Adipocyte (in vitro differentiated cells): ENCODE results near the gene RUSF1.

Experiments used
- DNase-seq: peaks from one replicate; pipeline ENCODE4 v3.0.0-alpha.2; 2015; ENCODE audit warnings: low read depth
- H3K27me3 ChIP-seq: replicated peaks from 2 replicates; pipeline ENCODE4 v1.7.0; 2013; ENCODE audit warnings: mild to moderate bottlenecking, low read length, moderate library complexity; ENCODE audit not compliant: control insufficient read depth, insufficient read depth
- H3K36me3 ChIP-seq: 2 replicates; pipeline ENCODE4 v1.7.0; 2013; ENCODE audit warnings: low read length, mild to moderate bottlenecking, moderate library complexity; ENCODE audit not compliant: control insufficient read depth, insufficient read depth, severe bottlenecking
- H3K4me1 ChIP-seq: 2 replicates; pipeline ENCODE4 v1.7.0; 2013; ENCODE audit warnings: mild to moderate bottlenecking, low read length, moderate library complexity; ENCODE audit not compliant: control insufficient read depth, insufficient read depth
- H3K4me3 ChIP-seq: 2 replicates; pipeline ENCODE4 v1.7.0; 2013; ENCODE audit warnings: mild to moderate bottlenecking, low read length, moderate library complexity
- H3K9ac ChIP-seq: 2 replicates; pipeline ENCODE4 v1.7.0; 2013; ENCODE audit warnings: mild to moderate bottlenecking, low read length, moderate library complexity
- H3K9me3 ChIP-seq: 2 replicates; pipeline ENCODE4 v1.7.0; 2013; ENCODE audit warnings: mild to moderate bottlenecking, low read length, moderate library complexity; ENCODE audit not compliant: control insufficient read depth

The RUSF1 gene

DNA sequence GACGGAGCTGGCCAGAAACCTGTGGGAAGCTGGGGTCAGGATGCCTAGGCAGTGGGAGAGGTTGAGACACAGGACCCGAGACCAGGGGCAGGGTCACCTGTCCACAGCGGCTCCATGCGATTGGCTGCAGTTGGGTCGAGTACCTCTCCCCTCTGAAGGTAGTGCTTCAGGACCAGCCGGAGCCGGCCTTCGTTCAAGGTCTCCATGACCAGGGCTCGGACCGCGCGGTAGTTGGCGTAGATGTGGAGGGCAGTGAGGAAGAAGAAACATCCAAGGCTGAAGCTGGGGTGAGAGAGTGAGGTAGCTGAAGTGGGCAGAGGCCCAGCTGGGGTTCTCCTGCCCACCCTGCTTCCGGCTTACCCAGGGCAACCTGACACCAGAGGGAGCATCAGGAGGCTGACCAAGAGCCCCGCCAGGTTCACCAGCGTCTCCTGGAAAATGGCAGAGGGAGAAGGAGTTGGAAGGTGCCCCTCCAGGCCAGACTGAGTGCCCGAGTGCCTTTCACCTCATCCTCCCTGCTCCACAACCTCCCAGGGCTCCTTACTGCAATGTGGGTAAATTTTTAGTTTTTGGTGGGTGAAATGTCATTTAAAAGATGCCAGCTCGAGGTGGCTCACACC, 14.6 kb downstream of the RUSF1 start:
- Histone ChIP-seq H3K36me3 (peaks cover 69% of the 10 kb centered on the region), H3K9me3 (no peaks in the 10 kb centered on the region), H3K4me3 (no peak overlapping the region), H3K4me1 (peaks cover 1% of the 10 kb centered on the region), H3K27me3 (no peaks in the 10 kb centered on the region), H3K9ac (no peak overlapping the region)
- no peak for DNase-seq

- H3K4me3 ChIP-seq, result no peak overlapping the region
- H3K9me3 ChIP-seq, result no peaks in the 10 kb centered on the region
- no peak for DNase-seq
- no peak overlapping the region for H3K9ac ChIP-seq
- peaks cover 54% of the 10 kb centered on the region for H3K36me3 ChIP-seq
- H3K4me1 ChIP-seq, result peaks cover 13% of the 10 kb centered on the region
- peaks cover 11% of the 10 kb centered on the region for H3K27me3 ChIP-seq
Measured at GRCh38 chr16:31491778-31492418, 16.3 kb downstream of the RUSF1 start.

DNA sequence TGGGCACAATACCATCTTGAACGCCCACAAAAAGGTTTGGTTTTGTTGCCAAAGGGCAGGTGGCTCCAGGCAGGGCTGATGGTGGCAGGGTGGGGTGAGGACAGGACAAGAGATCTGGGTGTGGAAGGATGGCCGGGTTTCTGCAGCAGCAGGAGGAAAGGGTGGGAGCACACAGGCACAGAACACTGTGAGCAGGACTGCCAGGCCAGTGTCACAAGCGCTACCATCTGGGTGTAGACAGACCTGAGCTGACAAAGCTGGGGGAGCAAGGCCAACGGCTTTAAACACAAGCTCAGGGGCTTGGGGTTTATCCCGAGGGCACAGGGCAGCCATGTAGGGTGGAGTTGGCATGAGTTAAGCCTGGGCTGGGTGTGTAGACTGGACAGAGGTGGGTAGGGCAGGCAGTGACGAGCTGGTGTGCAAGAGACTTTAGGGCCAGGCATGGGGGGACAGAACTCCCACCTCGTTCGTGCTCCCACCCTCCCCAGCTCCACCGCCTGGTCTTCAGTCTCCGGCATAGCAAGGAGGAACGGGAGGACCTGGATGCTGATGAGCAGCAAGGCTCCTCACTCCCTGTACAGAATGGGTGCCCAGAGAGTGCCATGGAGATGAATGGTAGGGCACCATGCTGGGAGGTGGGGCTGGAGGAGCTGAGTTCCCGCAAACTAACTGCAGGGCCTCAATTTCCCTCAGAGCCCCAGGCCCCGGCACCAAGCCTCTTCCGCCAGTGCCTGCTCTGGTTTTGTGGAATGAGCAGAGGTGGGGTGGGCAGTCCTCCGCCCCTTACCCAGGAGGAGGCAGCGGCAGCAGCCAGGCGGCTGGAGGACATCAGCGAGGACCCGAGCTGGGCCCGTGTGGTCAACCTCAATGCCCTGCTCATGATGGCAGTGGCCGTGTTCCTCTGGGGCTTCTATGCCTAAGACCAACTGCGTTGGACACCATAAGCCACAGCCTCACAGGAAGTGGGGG, 18.3 kb downstream of the RUSF1 start:
- Histone ChIP-seq H3K9me3 (no peaks in the 10 kb centered on the region), H3K9ac (no peak overlapping the region), H3K36me3 (peaks cover 34% of the 10 kb centered on the region), H3K4me3 (no peak overlapping the region), H3K4me1 (peaks cover 13% of the 10 kb centered on the region), H3K27me3 (peaks cover 26% of the 10 kb centered on the region)
- DNase-seq, result no peak

DNA sequence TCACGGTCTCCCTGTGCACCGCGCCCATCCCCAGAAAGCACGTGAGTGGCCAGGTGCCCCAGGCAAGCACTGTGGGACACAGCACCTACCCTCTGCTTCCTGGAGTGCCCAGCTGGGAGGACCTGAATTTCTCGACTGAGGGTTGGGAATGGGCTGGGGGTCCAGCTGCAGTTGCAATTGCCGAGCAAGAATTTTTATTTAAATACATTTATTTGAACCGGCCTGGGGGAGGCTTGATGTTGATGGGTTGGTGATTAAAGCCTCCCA, 19.0 kb downstream of the RUSF1 start:
- Histone ChIP-seq H3K9ac (no peak overlapping the region), H3K9me3 (no peaks in the 10 kb centered on the region), H3K4me1 (peaks cover 13% of the 10 kb centered on the region), H3K4me3 (no peak overlapping the region), H3K27me3 (peaks cover 29% of the 10 kb centered on the region), H3K36me3 (peaks cover 34% of the 10 kb centered on the region)
- no peak for DNase-seq

- peak overlapping the region; percentile 78 for H3K4me3 ChIP-seq
- H3K9me3 ChIP-seq, result no peaks in the 10 kb centered on the region
- peaks cover 29% of the 10 kb centered on the region for H3K27me3 ChIP-seq
- peak overlapping the region; percentile 20 for H3K9ac ChIP-seq
- DNase-seq, result peak; percentile 22
- peaks cover 29% of the 10 kb centered on the region for H3K36me3 ChIP-seq
- H3K4me1 ChIP-seq, result peaks cover 13% of the 10 kb centered on the region
Measured at GRCh38 chr16:31488468-31489297, 19.5 kb downstream of the RUSF1 start.

DNA sequence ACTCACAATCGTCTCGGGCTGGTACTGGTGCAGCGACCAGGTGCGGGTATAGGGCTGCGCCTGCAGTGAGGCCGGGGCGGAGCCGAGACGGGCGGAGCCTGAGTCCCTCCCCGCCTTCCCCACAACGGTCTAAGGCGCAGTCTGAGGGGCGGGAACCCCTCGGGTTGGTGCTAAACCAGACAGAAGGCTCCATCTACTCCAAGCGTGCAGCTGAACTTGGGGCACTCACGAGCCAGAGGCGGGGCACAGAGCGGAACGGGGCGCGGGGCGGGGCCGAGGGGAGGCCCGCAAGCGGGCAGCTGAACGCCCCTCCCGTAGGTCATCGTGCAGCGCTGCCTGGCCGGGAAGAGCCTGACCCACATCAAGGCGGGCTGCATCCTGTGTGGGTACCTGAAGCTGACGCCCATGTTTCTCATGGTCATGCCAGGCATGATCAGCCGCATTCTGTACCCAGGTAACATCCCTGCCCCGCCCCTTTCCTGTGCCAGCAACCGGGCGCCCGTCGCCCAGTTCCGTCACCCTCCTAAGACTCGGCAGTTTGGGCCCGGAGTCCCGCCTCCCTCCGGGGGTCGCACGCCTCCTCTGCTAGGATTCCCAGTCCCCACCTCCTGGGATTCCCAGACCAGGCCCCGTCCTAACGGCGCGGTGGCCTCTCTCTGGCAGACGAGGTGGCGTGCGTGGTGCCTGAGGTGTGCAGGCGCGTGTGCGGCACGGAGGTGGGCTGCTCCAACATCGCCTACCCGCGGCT, 20.3 kb downstream of the RUSF1 start:
- Histone ChIP-seq H3K27me3 (peaks cover 32% of the 10 kb centered on the region), H3K4me3 (peak overlapping the region; percentile 78), H3K4me1 (peaks cover 13% of the 10 kb centered on the region), H3K9me3 (no peaks in the 10 kb centered on the region), H3K36me3 (peaks cover 22% of the 10 kb centered on the region), H3K9ac (peak overlapping the region; percentile 20)
- peak; percentile 56 for DNase-seq

GRCh38 chr16:31487071-31487719, 21.0 kb downstream of the RUSF1 start:
- no peaks in the 10 kb centered on the region for H3K9me3 ChIP-seq
- DNase-seq, result no peak
- peaks cover 33% of the 10 kb centered on the region for H3K27me3 ChIP-seq
- H3K4me3 ChIP-seq, result peak overlapping the region; percentile 78
- H3K4me1 ChIP-seq, result peaks cover 13% of the 10 kb centered on the region
- H3K9ac ChIP-seq, result no peak overlapping the region
- H3K36me3 ChIP-seq, result peaks cover 16% of the 10 kb centered on the region

- no peak overlapping the region for H3K9ac ChIP-seq
- H3K36me3 ChIP-seq, result peaks cover 10% of the 10 kb centered on the region
- H3K4me3 ChIP-seq, result no peak overlapping the region
- H3K27me3 ChIP-seq, result peaks cover 36% of the 10 kb centered on the region
- H3K4me1 ChIP-seq, result peaks cover 13% of the 10 kb centered on the region
- no peaks in the 10 kb centered on the region for H3K9me3 ChIP-seq
- no peak for DNase-seq
Measured at GRCh38 chr16:31486045-31486444, 22.1 kb downstream of the RUSF1 start.

DNA sequence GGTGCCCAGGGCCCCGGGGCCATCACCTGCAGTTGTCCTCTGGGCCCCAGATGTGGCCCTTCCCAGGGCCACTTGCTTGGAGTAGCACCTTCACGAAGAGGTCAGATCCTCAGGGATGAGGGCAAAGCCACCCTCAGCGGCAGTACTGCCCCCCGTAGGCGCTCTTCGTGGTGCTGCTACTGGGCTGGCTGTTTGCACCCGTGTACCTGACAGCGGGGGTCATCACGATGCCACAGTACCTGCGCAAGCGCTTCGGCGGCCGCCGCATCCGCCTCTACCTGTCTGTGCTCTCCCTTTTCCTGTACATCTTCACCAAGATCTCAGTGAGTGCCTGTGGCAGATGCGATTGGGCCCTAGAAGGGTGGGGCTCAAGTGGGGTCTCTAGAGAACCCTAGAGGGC, 22.6 kb downstream of the RUSF1 start:
- Histone ChIP-seq H3K9me3 (no peaks in the 10 kb centered on the region), H3K27me3 (peaks cover 41% of the 10 kb centered on the region), H3K4me1 (peaks cover 13% of the 10 kb centered on the region), H3K9ac (no peak overlapping the region), H3K4me3 (no peak overlapping the region), H3K36me3 (peaks cover 8% of the 10 kb centered on the region)
- no peak for DNase-seq

DNA sequence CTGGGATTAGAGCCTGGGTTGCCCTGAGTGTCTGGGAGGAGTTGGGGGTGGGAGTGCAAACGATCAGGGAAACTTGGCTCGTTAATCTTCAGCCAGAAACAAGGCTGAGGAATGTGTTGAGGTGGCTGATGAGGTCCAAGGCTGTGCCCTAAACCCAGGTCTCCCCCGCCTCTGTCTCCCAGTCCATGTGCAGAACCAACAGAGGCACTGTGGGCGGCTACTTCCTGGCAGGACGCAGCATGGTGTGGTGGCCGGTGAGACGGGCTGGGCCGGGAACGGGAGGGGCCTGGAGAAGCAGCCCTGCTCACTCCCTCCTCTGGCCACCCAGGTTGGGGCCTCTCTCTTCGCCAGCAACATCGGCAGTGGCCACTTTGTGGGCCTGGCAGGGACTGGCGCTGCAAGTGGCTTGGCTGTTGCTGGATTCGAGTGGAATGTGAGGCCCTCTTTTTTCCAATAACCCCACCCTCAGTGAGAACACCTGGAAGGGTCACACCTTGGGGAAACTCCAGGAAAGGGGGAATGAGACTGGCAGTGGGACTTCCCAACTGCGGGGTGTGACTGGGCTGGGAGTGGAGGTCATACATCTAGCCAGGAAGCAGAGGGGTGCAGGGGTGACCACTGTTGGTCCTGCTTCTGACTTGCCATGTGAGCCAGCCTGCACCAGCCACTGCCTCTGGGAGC, 23.6 kb downstream of the RUSF1 start:
- H3K4me3 ChIP-seq, result no peak overlapping the region
- peaks cover 13% of the 10 kb centered on the region for H3K4me1 ChIP-seq
- no peaks in the 10 kb centered on the region for H3K36me3 ChIP-seq
- no peak overlapping the region for H3K9ac ChIP-seq
- no peaks in the 10 kb centered on the region for H3K9me3 ChIP-seq
- H3K27me3 ChIP-seq, result peaks cover 41% of the 10 kb centered on the region
- no peak for DNase-seq
